Measurements from ENCODE around the gene B3GAT3. TPM values are rescaled to one million over a fixed set of nuclear protein-coding genes. Genes with fewer than 3 reads are reported as not detected.

Gene B3GAT3
- total RNA-seq, 4 donors from 2014 or later, result 29.9 to 54.1 (median 40.6) TPM

DNA sequence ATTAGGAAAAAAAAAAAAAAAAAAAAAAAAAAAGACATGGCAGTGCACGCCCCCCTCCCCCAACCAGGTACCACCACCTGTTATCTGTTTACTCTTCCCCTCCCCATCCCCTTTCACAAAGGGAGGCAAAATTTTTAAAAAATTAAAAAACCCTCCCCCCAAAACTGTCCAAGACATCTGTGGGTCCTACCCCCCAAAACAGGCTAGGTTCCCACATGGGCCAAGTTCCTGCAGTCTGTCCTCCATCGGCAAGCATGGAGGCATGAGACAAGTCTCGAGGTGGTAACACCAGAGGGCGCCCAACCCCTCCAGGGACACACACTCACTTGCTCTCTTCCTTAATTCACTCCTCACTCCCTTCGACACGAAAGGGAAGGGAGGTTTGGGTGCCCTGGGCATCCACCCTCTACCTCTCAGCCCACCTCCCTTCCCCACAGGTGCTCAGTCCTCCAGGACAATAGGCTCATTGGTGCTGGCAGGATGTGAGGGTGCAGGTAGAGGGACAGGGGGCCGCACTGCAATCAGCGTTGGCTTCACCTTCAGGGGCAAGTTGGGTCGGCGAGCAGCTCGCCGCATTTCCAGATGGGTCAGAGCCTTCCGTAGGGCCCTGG is 28.2 kb downstream of the B3GAT3 start:
- Histone ChIP-seq H3K27ac (no peak overlapping the region), H3K4me1 (peaks cover 48% of the 10 kb centered on the region), H3K36me3 (peaks cover 54% of the 10 kb centered on the region), H3K4me3 (no peak overlapping the region), H3K9me3 (no peaks in the 10 kb centered on the region), H3K27me3 (no peaks in the 10 kb centered on the region)
- WGBS, result 48% methylated on average over 13 of the region's 13 CpGs
- DNase-seq (ENCODE audit: low spot score in 2 of 2), result peak; percentile 87 to 88
- TF ChIP-seq POLR2AphosphoS5 (IDR thresholded peaks at IDR 0.05) (peak in 1 of 3 donors; percentile 26), POLR2A (IDR thresholded peaks at IDR 0.05) (no peak), EP300 (IDR thresholded peaks at IDR 0.05) (no peak)
- TF ChIP-seq, protein P1, sequence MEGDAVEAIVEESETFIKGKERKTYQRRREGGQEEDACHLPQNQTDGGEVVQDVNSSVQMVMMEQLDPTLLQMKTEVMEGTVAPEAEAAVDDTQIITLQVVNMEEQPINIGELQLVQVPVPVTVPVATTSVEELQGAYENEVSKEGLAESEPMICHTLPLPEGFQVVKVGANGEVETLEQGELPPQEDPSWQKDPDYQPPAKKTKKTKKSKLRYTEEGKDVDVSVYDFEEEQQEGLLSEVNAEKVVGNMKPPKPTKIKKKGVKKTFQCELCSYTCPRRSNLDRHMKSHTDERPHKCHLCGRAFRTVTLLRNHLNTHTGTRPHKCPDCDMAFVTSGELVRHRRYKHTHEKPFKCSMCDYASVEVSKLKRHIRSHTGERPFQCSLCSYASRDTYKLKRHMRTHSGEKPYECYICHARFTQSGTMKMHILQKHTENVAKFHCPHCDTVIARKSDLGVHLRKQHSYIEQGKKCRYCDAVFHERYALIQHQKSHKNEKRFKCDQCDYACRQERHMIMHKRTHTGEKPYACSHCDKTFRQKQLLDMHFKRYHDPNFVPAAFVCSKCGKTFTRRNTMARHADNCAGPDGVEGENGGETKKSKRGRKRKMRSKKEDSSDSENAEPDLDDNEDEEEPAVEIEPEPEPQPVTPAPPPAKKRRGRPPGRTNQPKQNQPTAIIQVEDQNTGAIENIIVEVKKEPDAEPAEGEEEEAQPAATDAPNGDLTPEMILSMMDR (IDR thresholded peaks at IDR 0.05), result peak; percentile 28 to 56

DNA sequence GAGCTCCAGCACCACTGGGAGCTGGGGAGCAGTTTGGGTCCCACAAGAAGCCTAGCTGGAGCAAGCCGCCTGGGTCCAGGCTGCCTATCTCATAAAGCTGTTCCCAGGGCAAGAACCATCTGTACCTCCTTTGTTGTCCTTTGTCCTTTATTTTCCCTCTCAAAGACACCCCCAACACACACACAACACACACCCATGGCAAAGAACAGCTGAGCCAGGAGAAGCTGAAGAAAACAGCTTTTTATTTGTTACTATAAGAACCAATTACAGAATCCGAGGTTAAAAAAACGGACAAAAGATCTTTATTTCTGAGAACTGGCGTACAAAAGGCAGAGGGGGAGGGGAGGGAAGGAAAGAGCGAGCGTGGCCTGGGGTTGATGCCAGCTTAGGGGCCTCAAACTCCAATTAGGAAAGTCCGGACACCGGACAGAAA is 28.8 kb downstream of the B3GAT3 start:
- Histone ChIP-seq H3K27me3 (no peaks in the 10 kb centered on the region), H3K27ac (peak overlapping the region; percentile 95), H3K9me3 (no peaks in the 10 kb centered on the region), H3K36me3 (peaks cover 53% of the 10 kb centered on the region), H3K4me1 (peaks cover 42% of the 10 kb centered on the region), H3K4me3 (peak overlapping the region; percentile 88)
- WGBS, result 62% methylated on average over 8 of the region's 8 CpGs
- DNase-seq (ENCODE audit: low spot score in 2 of 2), result no peak
- TF ChIP-seq, protein P1 (IDR thresholded peaks at IDR 0.05), result no peak
- TF ChIP-seq EP300 (IDR thresholded peaks at IDR 0.05) (no peak), POLR2A (IDR thresholded peaks at IDR 0.05) (no peak), POLR2AphosphoS5 (IDR thresholded peaks at IDR 0.05) (no peak)

DNA sequence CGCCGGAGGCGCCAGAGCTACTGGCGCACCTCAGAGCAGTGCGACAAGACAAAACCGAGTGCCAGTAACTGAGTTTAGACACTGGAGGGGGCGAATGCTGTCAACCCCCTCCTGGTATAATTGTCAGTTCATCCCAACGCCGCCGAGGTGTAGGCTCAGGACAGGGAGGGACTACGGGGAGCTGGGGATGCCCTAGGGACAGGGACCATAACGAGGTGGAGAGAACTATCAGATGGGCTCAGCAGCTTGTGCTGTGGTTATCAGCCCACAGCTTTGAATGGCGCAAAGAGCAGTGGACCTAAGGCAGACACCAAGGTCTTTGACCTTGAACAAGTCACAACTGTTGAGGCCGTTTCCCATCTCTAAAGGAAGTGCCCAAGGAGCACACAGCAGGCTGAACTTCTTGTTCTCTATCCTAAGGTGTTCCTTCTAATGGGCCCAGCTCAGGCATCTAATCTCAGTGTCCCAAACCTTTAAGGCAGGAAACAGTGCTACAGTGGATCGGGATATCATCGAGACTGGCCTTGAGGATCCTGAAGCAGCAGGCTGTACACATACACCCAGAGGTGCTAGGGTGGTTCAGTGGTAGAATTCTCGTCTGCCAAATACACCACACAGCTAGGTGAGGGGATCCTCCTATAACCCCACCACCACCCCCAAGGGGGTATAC is 29.5 kb downstream of the B3GAT3 start:
- Histone ChIP-seq H3K9me3 (no peaks in the 10 kb centered on the region), H3K27me3 (no peaks in the 10 kb centered on the region), H3K4me3 (peak overlapping the region; percentile 88), H3K27ac (peak overlapping the region; percentile 95), H3K4me1 (peaks cover 38% of the 10 kb centered on the region), H3K36me3 (peaks cover 53% of the 10 kb centered on the region)
- TF ChIP-seq EP300 (IDR thresholded peaks at IDR 0.05) (no peak), POLR2AphosphoS5 (IDR thresholded peaks at IDR 0.05) (no peak), POLR2A (IDR thresholded peaks at IDR 0.05) (no peak)
- TF ChIP-seq, protein P1 (IDR thresholded peaks at IDR 0.05), result no peak
- DNase-seq (ENCODE audit: low spot score in 2 of 2), result no peak
- WGBS, result 13% methylated on average over 12 of the region's 17 CpGs

DNA sequence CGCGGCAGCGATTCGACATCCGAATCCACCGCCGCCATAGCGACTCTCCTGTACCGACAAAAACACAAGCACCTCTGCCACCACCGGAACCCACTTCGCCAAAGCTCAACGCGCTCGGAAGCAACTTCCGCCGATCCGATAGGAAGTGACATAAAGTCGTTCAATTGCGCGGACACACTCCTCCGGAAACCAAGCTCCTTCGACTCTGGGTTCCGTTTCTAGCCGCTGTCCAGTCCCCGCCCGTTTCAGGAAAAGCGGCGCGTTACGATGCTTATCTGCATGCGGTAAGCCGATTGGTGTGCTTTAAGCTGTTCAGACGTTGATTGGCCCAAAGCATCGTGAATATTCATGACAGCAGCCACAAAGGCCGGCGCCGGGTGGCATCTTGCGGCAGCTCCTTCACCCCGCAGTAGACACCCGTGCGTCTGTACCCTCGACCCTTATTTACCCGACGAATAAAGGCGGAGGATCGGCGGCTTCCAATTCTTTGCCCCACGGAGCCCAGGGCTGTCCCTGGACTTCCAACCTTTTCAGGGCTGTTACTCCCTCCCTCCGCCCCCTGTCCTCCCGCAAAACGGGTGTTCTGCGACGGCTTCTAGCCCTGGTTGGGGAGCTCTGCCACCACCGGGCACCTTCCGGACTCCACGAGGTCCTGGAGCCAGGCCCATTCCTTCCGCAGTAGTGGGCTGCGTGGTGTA is 30.2 kb downstream of the B3GAT3 start, which contains the start of gene TUT1:
Gene TUT1 (minus strand): TSS at position 76 of the 698 bp plus-strand sequence. CDS start 38 bp downstream, at position 38.
- TF ChIP-seq EP300 (IDR thresholded peaks at IDR 0.05) (no peak), POLR2A (IDR thresholded peaks at IDR 0.05) (peak; percentile 62 to 83), POLR2AphosphoS5 (IDR thresholded peaks at IDR 0.05) (peak; percentile 82 to 99 (median 97))
- TF ChIP-seq, protein P1 (IDR thresholded peaks at IDR 0.05), result peak in 1 of 2 donors; percentile 7
- peak within 1 kb of the TSS; percentile 95 for H3K27ac ChIP-seq
- H3K27me3 ChIP-seq, result no peaks in the 10 kb centered on the region
- peak within 1 kb of the TSS; percentile 88 for H3K4me3 ChIP-seq
- H3K4me1 ChIP-seq, result peaks cover 38% of the 10 kb centered on the region
- peak; percentile 98 to 99 for DNase-seq (ENCODE audit: low spot score in 2 of 2)
- H3K36me3 ChIP-seq, result peaks cover 50% of the 10 kb centered on the region
- WGBS, result 0% methylated on average over 34 of the region's 58 CpGs
- H3K9me3 ChIP-seq, result no peaks in the 10 kb centered on the region

All from suprapubic skin (tissue), 4 donors.